HL-60 (cell line): ENCODE data around the gene KCTD19.

ENCODE experiments used
- DNase-seq, 2 experiments: peaks; one replicate each; pipeline ENCODE4 v3.0.0-alpha.2; 2010 to 2020; ENCODE audit warnings: low read depth in 1 of 2, low spot score in 1 of 2
- H3K27ac ChIP-seq: fragments of 250-450 bp; sonication (Bioruptor Pico); replicated peaks from 2 replicates; pipeline ENCODE4 v1.5.1; 2020; ENCODE audit warnings: mild to moderate bottlenecking, moderate library complexity
- H3K27me3 ChIP-seq: fragments of 250-450 bp; sonication (Bioruptor Pico); 2 replicates; pipeline ENCODE4 v1.5.1; 2021; ENCODE audit warnings: mild to moderate bottlenecking, moderate library complexity; ENCODE audit not compliant: insufficient read depth, poor library complexity, severe bottlenecking
- H3K4me3 ChIP-seq: replicated peaks from 2 replicates; pipeline ENCODE4 v1.5.1; 2011; ENCODE audit warnings: mild to moderate bottlenecking, control low read depth, low read length; ENCODE audit not compliant: insufficient read depth
- CTCF ChIP-seq: IDR thresholded peaks from one replicate; pipeline ENCODE4 v1.5.1; 2011; ENCODE audit warnings: low read length, control low read depth, inconsistent platforms; ENCODE audit not compliant: insufficient read depth
- GABPA ChIP-seq: IDR thresholded peaks from 2 replicates; pipeline ENCODE4 v1.6.1; 2012; ENCODE audit warnings: low read depth
- POLR2AphosphoS5 ChIP-seq: IDR thresholded peaks from 2 replicates; pipeline ENCODE4 v1.6.1; 2012; ENCODE audit warnings: low read depth
- REST ChIP-seq: IDR thresholded peaks from 2 replicates; pipeline ENCODE4 v1.6.1; 2012; ENCODE audit warnings: low read depth; ENCODE audit not compliant: insufficient replicate concordance
- SPI1 ChIP-seq: IDR thresholded peaks from 2 replicates; pipeline ENCODE4 v1.6.1; 2012; ENCODE audit warnings: low read depth, mild to moderate bottlenecking, borderline replicate concordance

KCTD19 gene

GRCh38 chr16:67265834-67266233, 60.7 kb downstream of the KCTD19 start:
- TF ChIP-seq REST: no peak
- no peak for TF ChIP-seq POLR2AphosphoS5
- TF ChIP-seq CTCF: no peak
- no peak for TF ChIP-seq GABPA
- no peak for TF ChIP-seq SPI1
- Histone ChIP-seq H3K27ac (no peak overlapping the region), H3K27me3 (peaks cover 3% of the 10 kb centered on the region), H3K4me3 (no peak overlapping the region)
- DNase-seq: no peak

DNA sequence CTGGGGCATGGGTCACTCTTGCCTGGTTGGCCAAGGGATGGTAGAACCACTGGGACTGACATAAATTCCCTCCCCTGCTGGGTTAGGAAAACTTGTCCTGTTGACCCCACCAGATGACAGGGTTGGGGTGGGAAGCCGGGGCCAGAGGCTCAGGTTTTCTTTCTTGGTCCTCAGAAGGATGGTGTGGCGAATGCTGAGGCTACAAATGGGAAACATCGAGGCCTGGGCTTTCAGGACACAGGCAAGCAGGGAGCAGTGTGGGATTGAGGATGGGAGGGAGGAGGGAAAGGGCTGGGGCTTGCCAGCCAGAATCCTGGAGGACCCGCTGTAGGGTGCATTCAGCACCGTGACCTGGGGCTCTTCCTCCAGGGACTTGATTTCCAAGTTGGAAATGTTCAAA, 61.7 kb downstream of the KCTD19 start:
- Histone ChIP-seq H3K27ac (no peak overlapping the region), H3K27me3 (peaks cover 3% of the 10 kb centered on the region), H3K4me3 (no peak overlapping the region)
- TF ChIP-seq CTCF (no peak), REST (no peak), POLR2AphosphoS5 (no peak), GABPA (no peak), SPI1 (no peak)
- no peak for DNase-seq

DNA sequence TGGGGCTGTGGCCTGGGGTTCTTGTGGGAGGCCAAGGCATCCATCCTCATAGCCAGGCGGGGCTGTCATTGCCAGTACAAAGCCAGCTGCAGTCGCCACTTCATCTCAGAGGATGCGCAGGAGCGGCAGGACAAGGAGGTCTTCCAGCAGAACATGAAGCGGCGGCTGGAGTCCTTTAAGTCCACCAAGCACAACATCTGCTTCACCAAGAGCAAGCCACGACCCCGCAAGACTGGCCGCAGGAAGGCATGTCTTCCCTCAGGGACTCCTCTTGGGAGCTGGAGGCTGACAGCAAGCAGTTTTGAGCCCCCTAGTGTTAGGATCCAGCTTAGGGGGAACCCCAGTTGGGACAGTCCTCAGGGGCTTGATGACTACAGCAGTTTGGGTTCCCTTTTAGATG, 62.3 kb downstream of the KCTD19 start:
- DNase-seq: no peak
- no peak overlapping the region for H3K27ac ChIP-seq
- H3K27me3 ChIP-seq: peaks cover 3% of the 10 kb centered on the region
- no peak for TF ChIP-seq SPI1
- no peak for TF ChIP-seq POLR2AphosphoS5
- TF ChIP-seq CTCF: no peak
- no peak for TF ChIP-seq REST
- no peak for TF ChIP-seq GABPA
- H3K4me3 ChIP-seq: no peak overlapping the region
